Cerebellar nuclear complex (tissue), 1 donor: ENCODE data around the gene APBB2.

ENCODE experiments used
- DNase-seq, 2 experiments: peaks; one replicate each; lab custom pipeline; 2025; lab: John Stamatoyannopoulos, UW

Gene APBB2

DNA sequence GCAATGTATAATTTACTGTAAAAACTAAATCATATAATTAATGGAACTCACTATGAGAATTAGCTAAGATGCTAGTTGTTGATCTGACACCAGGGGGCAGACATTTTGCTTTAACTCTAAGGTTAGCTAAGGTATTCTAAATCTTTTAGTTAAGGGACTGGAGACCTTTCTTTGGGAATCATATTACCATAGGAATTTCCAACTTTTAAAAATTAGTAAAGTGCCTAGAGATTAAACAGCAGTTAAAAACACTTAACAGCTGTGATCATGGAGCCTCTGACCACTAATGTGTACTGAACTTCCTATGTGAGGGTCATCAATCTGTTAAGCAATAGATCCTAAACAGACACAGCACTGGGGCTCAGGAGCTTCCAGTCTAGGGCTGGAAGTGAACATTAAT, 238.0 kb downstream of the APBB2 start:
- DNase-seq, result no peak

DNA sequence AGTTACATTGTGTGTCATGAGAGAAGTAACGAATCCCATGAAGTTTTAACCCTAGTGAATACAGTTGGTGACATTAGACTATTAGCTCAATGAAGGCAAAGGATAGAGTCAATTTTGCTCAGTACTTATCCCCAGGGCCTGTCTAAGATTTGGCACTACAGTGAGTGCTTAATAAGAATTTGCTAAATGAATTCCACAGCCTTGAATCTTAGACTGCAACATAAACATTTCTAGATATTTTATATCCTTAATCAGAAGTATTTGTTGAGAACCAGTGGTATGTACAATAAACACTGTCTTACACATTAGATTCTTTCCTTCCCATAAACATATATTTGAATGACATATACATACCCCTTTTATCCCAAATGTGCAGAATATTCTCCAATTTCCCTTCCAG, 241.6 kb downstream of the APBB2 start:
- DNase-seq, result no peak

DNA sequence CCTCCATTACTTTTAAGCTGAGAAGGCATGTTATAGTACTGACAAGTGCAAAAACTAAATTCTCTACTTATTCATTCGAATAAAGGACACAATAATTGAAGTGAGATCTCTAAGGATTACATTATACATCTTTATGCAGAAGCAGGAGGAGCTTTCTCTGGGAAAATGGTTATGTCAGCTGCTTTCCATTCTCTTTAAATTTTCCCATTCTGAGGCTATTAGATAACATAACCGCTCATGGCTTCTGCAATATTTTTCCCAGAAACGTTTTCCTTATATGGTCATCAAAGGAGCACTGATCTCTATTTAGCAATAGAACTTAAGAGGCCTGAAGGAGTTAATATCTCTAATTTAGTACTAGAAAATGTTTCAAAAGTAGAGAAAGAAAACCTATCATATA, 243.0 kb downstream of the APBB2 start:
- no peak for DNase-seq

DNA sequence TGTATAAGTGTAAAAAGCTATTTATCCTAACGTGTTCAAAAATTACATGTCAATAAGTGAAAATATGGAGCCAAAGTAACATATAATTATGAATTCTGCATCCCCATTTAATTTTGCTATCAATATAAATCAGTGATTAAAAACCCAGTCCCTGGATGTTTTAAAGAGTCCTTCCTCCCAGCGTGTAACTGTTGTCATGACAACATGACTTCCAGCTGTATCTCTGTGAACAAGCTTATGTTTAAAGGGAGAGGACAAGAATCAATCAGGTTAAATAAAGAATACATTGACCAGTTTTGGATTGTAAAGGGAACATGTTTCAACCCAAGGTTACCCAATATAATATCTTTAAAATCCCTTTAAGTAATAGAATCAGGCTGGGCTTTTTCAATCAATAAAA, 244.8 kb downstream of the APBB2 start:
- DNase-seq, result no peak

DNA sequence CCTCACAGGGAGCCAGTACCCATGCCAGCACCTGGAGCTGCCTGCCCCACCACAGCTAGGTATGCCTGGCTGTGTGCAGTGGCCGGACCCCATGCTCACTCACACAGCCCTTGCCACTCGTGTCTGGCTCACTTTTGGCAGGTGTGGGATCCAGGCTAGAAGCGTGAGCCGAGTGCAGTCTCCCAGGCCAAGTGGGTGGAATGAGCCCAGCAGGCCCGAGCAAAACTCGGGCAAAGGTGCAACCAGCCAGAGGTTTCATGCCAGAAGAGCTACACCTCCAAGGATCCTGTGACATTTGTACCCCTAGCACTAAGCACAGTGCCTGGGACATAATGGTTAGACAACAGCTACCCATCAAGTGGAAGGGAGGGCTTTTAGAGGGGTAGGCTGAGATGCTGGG, 246.8 kb downstream of the APBB2 start:
- DNase-seq, result no peak

DNA sequence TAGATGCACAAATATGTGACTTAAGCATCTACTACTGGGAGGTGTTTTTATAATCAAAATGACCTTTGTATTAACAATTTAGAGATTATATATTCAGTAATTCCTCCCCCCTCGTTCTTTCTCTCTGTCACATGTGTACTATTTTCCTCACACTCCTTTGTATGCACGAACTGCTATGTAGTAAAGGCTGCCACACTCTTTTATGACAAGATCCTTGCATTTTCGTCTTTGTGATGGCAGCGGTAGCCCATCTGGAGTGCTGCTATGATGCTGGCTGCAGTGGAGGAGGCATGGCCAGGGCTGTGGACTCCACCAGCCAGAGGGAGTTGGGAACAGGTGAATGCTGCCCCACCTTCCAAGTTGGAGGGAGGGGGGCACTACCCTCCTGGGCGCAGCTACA, 248.3 kb downstream of the APBB2 start:
- no peak for DNase-seq

DNA sequence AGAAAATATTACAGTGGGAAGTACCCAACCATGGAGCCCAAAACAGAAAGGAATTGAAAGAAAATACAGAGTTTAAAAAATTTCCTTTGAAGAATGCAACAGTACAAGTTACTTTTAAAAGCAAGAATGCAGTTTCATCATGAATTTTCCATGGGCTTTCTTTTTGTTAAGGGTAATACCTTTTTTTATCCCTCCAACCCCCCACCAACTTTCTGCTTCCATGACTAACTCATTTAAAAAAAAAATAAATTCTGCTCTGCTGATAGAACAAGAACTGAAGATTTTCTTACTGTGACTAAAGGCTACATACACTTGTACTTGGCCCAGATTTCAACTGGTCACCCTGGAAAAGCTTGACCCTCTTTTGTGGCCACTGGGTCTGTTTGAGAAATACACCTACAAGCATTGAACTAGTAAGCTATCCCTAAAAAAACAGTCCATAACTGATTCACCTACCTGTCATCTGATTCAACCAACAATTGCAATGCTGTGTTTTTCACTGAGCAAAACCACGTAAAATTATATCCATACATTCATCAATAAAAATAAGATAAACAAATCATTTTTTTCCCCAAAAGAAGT, 250.4 kb downstream of the APBB2 start:
- DNase-seq, result no peak

DNA sequence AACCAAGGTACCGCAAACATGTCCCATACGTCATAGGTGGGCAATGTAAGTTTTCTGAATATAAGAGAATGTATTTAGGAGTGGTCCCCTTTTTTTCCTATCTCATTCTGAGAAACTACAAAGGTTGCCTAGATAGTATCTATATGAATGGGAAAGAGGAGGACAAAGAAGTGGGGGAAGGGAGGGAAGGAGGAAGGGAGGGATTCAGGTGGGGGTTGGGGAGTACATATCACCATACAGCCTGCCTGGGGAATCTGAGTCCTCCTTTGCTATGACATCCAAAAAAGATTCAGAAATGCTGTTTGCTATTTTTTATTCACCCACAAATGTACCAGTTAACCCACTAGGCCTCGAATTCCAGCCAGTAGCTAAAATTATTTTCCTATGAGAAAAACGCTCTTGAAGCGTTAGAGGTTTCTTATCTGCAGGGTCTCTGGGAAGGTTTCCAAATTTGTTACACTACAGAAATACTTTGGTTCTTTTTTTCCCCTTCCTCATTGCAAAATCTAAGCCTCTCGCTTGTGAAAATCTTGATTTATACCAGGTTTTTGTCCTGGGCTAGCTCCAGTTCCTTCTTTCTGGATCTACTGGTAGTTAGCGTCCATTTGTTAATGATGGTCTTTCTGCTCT, 251.7 kb downstream of the APBB2 start:
- DNase-seq, result no peak

DNA sequence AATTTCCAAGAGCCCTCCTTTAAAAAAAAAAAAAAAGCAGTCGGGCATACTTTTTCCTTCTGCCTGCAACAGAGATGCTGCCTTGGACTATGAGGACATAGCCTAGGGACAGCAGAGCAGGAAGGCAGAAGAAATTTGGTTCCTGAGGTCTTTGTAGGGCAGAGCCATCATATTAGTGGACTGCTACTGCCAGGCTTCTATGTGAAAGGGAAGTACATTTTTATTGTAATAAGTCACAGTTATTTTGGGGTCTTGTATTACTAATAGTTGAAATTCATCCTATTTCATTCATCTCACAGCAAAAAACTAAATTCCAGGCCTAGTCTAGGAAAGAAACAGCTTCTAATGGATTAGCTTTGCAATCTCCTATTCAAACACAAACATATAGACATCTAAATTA, 253.4 kb downstream of the APBB2 start:
- DNase-seq, result no peak

DNA sequence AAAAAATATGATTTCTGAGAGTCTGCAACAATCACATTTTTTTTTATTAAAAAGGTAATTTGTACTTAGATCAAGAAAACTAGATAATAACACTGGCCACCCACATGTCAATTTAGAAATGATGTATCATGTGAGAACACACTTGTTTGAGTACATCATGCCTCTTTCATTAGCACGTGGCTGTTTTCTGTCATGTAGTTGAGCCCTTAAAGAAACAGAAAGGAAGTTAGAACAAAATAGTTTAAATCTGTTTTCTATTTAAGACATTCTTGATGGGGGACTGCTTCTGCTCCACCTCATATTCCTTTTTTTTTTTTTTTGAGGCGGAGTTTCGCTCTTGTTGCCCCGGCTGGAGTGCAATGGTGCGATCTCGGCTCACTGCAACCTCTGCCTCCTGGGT, 257.1 kb downstream of the APBB2 start:
- DNase-seq, result no peak

DNA sequence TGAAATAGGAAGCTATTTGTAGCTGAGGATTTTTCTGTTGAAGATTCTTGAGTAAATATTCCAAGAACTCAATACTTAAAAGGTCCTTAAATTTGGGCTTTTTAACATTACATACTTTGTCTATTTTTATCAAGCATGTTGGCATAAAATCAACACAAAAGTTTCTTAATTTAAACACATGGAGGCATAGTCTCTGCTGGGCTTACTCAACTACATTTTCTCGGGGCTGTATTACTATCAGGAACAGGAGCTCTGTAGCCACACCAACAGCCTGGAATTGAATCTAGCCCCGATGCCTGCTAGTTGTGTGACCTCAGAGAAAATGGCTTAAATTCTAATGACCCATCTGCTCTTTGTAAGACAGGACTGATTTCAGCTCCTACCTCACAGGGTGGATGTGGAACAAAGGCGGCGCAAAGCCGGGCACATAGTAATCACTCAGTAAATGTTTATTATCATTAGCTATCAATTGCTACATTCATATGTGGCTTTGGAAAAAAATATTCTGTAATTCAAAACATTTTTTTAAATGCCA, 257.6 kb downstream of the APBB2 start:
- no peak for DNase-seq

DNA sequence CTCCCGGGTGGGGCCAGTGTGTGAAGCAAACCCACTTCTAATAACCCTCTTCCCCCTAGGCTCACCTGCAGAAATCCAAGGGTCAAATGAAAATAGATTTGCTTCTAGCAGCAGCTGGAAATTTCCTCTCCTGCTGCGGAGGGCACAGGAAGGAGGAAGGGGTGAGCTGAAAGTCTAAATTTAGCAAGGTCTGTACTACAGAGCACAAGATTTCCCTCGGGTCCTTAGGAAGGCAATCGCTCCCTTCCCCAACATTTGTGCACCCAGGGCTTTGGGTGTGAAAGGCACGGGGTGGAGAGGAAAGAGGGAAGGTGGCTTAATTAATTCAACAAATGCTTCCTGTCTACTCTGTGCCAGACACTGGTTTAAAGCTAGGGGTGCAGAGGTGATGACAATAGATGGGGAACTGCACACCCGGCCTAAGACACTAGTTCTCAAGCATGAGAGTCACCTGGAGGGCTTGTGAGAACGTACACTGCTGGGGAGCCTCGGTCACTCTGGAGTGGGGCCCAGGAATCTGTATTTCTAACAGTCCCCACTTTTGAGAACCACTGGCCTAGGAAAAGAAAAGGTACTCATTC, 260.2 kb downstream of the APBB2 start:
- DNase-seq, result no peak

DNA sequence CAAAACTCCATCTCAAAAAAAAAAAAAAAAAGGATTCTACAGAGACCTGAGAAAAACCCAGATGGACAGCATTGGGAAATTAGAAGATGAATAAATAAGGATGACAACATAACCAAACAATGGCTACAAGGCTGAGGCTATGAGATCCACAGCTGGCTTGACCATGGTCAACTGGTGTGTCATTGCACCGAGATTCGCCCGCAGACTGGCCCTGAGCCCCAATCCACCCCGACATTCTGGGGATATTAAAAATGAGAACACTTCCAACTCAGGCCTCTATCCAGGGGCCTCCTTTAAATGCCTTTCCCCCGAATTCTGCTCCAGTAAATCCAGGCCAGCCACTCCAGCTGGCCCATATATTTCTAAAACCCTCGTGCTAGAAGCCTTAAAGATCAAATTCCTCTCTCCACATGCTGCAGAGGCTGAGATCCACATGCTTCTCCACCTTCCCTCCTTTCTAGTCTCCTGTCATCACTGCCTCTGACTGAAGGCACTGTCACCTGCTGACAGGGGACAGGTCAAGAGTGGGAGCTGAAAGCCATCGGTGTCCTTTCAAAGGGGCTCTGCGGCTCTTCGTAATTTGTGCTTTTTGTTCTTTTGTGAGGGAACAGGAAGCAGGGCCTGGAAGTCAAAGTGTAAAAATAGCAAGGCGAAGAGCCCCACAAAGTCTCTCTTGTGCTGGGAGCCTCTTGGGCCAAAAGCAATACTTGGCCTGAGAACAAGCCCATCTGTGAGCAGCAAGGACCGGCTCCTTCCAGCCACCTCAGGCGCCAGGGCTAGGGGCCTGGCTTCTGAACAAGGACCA, 260.9 kb downstream of the APBB2 start:
- no peak for DNase-seq

DNA sequence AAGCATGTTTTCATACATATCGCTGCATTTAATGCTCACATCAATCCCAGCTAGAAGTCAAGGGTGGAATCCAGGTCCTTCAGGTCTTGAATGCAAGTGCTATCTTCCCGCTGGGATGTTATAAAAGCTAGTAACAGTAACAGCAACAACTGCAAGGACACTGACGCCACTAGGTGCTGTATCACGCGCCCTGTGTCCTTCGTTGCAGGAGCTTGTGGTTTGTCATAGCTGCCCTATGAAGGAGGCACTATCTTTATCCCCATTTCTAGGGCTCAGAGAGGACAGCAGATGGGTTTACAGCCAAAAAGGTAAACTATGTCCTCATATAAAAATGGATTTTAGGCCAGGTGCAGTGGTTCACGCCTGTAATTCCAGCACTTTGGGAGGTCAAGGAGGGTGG, 261.7 kb downstream of the APBB2 start:
- DNase-seq, result no peak

DNA sequence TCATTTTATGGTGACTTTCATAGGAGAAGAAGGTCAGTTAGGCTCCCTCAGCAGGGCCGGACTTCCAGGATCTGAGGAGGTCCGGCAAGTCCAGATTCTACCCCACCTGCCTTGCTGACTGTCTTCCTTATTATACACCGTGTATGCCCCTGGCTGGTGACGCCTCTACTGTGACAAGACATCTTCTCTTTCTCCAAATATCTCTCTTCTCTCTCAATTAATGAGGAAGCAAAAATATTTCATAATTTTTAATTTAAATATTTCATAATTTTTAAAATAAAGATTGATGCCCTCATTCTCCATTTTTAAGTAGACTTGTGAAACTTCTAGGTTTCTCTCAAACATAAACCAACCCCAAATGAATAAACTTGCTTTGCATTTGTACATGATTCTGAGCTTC, 262.1 kb downstream of the APBB2 start:
- no peak for DNase-seq

DNA sequence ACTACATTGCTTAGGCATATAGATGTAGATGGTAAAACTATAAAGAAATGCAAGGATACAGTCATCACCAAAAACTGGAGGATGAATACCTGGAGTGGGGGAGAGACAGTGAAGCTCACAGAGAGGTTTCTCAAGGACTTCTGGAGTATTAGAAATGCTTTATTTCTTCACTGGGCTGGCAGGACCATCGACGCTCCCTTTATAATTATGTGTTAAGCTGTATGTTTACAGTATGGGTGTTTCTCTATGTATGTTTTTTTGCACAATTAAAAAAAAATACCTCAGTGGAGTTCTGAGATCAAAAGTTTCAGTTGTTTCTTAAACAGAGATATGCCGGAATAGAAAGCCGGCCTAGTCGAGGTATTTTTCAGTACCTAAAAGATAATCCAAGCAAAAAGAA, 263.3 kb downstream of the APBB2 start:
- DNase-seq, result no peak

DNA sequence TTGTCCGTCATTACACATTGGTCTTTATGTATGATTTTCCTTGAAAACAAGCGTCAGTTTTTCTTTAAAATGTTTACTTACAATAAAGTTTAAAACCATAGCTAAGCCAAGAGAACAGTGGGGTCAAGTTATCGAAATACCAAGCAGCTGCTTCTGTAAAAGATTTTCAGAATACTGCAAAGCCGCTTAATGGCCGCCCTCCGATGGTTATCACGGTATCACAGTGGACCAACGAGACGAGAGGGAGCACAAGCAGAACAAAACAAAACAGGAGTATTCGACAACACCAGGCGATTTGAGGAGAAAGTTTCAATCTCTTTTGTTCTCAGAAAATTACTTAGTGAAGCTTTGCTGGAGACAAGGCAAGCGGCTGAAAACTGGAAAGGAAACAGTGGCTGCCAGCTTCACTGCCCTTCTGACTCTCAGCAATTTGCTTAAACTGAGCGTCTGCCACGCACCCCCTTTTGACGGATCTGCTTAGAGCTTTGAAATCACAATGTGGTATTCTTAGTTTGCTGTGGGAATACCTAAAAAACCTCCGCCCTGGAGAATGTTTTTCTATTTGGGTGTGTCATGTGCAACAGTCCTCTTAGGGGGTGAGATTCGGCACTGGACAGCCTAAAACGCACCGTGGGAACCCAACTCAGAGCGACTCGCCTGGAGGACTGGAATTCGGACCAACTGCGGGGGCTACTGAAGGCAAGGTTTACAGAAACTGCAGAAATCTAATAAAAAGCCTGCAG, 264.8 kb downstream of the APBB2 start:
- DNase-seq, result no peak

DNA sequence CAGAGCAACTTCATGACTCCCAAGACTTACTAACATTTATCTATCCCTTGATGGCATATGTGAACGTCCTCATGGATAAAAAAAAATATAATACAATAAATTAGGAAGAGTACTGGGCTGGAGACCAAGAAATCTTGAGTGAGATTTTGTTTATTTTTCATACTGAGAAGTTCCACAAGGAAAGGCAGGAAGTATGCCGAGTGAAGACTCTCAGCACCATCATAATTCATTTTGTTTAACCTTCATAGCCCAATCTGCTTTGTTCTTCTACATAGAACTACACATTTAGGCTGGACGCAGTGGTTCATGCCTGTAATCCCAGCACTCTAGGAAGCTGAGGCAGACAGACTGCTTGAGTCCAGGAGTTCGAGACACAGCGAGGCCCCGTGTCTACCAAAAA, 266.3 kb downstream of the APBB2 start:
- DNase-seq, result no peak

DNA sequence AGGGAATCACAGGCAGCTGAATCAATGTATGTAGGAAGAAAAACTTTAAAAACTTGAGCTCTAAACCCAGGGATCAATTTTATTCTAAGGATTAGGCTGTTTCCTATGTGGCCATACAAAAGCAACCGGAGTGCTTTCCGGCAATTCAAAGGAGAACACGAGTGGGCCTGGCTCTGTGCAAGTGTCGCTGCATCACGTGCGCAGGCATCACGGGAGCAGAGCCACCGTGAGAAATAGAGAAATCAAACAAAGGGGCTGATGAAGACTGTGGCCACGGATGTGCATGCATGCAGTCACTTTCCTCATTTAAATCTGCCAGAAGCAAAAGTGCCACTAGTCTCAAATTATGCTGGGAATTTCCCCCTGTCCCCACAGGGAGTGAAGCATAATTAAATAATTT, 267.7 kb downstream of the APBB2 start:
- DNase-seq, result no peak

DNA sequence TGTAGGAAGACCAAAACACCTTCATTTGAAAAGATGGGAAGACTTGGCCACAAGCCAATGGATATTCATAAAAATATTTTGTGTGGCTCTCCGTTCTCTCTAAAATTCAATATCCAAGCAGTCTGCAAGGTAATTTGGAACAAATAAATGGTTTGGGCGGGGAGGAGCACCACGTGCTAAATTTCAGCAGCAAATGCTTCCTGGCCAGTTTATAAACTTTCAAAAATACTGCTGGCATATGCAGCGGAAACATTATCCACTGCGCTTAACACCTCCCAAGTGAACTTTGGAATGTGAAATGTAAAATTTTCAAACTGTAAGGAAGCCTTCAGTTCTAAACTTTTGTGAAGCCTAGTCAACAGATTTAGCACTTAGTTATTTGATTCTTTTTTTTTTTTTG, 273.6 kb downstream of the APBB2 start:
- DNase-seq, result no peak

DNA sequence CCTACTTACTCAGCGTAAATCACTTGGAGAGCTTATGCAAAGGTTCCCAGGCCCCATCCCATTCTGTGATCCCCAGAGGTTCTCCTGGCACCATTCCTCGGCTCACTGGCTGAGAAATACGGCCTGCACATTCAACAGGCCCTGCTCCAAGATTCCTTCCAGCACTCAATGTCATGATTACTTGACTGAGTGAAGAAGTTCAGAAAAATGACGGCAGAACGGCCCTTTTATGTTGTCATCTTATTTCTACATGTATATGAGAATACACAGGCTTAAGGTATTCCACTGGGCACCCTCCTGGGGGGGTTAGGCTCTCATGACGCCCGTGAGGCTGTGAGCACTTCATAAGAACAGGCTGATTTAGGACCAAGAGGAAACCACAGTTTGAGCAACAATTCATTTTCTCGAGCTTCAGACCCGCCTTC, 274.0 kb downstream of the APBB2 start:
- DNase-seq, result no peak

DNA sequence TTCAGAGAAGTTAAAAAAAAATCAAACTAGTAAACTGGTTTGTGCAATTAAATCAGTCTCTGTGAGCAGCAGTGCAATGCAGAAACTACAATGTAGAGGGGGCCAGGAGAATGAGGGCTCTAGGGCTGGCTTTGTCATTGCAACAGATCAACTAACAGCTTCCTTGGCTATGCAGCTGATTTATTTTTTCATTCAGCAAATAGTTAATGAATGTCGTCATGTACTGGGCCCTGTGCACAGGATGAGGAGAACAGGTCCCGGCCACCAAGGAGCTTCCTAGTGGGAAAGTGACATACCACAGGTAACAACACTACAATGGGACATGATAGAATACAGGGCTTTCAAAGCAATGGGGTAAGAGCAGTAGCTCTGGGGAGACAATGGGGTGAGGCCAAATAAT, 274.5 kb downstream of the APBB2 start:
- no peak for DNase-seq
